ENCODE results near the gene CLEC2A.

CLEC2A gene

GRCh38 chr12:9933958-9934357 lies 1.8 kb upstream of the CLEC2A start:
- no peak for DNase-seq

DNA sequence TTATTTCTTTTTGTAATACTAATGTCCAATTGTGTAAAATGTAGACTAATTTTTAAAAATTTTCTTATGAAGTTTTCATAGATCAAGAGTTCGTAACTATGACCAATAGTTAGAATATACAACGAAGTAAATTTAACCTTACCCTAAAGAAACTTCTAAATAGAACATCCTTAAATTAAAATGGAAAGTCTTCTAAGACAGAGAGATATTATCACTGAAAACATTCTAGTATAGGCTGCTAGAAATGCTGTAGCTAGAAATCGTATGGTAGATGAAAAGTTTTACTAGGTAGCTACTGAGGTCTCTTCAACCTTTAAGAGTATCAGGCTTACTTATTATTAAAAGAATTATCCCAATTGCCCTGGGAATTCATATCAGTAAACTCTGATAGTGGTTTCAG lies 925 bp downstream of the CLEC2A start:
- DNase-seq = no peak

DNA sequence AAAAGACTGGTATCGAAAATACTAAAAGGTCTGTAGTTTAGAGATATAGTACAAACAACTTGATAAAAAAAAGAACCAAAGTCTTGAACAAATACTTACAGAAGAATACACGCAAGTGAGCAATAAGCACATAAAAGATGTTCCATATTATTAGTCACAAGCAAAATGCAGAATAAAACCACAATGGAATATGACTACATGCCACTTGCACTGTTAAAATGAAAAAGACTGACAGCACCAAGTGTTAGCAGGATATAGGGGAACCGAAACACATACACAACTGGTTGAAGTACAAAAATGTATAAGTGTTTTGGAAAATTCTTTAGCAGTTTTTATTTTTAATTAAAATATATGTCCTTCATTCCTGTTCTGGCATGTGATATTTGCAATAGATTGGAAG lies 3.6 kb downstream of the CLEC2A start:
- DNase-seq = no peak

GRCh38 chr12:9926876-9927275 lies 5.3 kb downstream of the CLEC2A start:
- no peak for DNase-seq

- peak; percentile 21 to 22 for DNase-seq
These were observed 6.3 kb downstream of the CLEC2A start for GRCh38 chr12:9925705-9926393.

GRCh38 chr12:9922429-9922828 lies 9.7 kb downstream of the CLEC2A start:
- no peak for DNase-seq

- no peak for DNase-seq
These were observed 11.7 kb downstream of the CLEC2A start for GRCh38 chr12:9920451-9920850.

DNA sequence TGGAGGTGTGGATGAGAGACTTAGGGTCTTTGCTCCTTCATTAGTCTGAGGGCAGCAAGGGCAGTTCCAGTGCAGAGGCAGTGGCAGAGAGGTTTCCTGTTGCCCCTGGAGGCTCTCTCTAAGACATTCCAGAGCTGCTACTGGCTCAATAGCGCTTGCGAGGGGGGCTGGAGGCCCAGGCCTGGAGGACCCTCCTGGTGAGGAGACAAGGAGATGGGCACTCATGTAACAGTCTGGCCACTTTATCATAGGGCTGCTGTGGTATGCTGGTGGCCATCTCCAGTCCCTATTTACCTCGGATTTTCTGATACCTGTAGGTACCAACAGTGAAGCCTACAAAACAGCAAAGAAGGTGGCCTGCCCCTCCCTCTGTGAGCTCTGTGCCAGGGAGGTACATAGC lies 12.7 kb downstream of the CLEC2A start:
- DNase-seq = no peak

- DNase-seq = no peak
These were observed 20.5 kb downstream of the CLEC2A start for GRCh38 chr12:9911708-9912107.

- no peak for DNase-seq
These were observed 21.3 kb downstream of the CLEC2A start for GRCh38 chr12:9910716-9911421.

DNA sequence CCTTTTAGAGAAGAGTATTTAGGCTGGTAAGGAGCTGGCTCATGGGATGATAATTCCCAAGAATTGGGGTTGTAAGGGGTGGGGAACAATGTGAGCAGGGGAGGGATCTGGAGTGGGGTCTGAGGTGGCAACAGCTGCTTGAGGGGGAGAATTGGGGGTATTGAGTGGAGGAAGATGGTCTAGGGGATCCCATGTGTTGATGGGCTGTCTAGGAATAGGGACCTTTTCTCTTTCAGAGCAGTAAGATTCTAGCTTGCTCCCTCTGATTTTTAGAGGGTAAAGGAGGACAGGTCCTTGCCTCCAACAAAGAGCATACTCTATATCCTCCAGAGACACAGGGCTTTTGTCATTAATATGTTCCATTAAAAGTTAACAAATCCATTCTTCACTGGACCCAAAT lies 22.4 kb downstream of the CLEC2A start:
- no peak for DNase-seq

DNA sequence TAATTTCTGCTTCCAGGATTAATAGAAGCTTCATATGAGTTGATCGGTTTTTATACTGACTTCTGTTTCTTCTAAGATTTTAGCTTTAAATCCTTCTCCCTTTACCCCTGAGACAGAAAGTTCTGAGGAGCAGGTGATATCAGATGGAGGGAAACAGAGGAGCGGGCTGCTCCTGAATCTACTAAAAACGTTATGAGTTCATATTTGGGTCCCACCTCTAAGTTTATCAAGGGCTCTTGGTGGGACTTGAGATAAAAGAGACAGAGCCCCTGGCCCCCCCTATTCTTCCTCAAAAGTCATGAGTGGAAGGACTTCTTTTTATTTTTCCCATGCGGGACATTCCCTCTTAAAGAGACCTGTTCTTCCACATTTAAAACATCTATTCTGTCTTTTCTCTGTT lies 23.8 kb downstream of the CLEC2A start:
- DNase-seq = no peak

DNA sequence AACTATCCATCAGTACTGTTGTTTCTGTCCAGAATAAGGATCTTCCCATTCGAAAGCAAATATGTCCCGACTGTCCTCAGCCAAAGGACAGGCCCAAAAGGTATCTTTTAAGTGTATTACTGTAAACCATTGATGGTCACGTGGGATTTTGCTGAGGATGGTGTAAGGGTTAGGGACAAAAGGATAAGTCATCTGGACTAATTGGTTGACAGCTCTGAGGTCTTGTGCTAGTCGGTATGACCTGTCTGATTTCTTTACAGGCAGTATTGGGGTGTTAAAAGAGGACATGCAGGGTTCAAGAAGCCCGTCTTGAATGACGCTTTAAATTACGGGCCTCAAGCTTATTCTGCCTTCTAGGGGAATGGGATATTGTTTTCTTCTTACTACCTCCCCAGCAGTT lies 24.4 kb downstream of the CLEC2A start:
- DNase-seq = no peak

- peak; percentile 41 to 43 for DNase-seq
These were observed 25.3 kb downstream of the CLEC2A start for GRCh38 chr12:9906873-9907272.

- no peak for DNase-seq
These were observed 29.5 kb downstream of the CLEC2A start for GRCh38 chr12:9902539-9903228.

DNA sequence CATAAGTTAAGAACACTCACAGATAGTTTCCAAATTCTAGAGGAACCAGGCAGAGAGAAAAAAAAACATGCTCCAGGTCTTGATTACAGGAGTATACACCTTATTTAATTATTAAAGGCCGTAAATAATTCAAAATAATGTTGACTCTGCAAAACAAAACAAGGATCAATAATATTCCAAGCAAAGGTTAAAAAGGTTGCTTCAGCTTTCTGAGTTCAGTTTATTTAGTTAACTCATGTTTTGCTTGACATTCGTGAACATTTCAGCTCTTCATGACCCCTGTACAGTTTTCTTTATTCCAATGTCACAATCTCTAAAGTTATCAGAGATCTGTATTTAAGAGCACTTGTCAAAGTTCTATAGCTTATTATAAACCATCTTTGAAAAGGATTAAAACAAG lies 31.2 kb downstream of the CLEC2A start:
- DNase-seq = no peak

GRCh38 chr12:9899209-9899608 lies 33.0 kb downstream of the CLEC2A start:
- DNase-seq = no peak

DNA sequence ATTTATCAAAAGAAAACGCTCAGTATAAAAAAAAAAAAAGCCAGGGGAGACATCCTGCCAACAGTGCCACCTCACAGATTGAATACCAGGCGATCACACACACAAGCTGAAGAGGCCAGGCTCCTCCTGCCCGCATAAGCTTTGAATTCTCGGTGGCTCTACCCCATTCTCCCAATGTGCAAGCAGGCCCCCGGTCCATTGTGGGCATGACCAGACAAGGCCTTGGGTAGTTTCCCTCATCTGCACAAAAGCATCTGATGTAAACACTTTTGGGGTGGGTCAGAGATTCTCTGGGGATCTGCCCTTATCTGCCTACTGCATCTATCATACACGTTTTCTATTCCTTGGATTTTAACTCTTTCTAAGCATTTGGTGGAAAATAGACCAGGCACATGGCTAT lies 34.6 kb downstream of the CLEC2A start:
- DNase-seq = no peak

- DNase-seq = no peak
These were observed 36.8 kb downstream of the CLEC2A start for GRCh38 chr12:9895215-9895971.

- no peak for DNase-seq
These were observed 43.4 kb downstream of the CLEC2A start for GRCh38 chr12:9888665-9889273.

DNA sequence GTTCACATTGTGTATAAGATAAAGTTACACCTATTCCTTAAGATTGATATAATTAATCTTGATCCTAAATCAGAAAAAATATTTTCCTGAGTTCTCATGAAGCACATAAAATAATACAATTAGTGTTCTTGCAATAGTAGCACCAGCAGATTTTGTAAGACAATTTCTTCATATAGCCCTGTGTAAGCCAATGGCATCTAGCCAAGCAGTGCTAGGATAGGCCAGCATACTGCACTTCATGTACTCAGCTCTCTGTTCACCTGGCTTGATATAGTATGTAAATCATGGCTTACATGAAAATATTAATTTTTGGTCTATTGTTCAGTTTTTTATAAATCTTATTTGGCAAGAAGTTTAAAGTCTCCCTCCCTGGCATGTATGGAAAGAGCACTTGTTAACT lies 49.0 kb downstream of the CLEC2A start:
- no peak for DNase-seq

DNA sequence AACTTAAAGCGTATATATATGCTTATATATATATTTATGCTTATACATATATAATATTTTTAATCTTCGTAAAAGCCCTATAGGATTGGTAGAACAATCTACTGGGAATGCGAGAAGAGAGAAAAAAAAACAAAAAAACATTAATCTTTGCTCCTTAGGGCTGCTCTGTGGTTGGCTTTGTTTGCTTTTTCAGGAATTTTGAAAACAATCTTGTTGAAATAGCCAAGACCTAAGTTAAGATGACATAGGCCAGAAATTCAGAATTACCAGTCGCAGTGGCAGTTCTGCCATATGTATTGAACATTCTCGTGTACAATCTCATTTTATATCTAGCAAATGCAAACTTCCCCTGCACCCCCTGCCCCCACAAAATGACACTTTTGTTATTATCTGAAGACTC lies 50.2 kb downstream of the CLEC2A start:
- DNase-seq = no peak

DNA sequence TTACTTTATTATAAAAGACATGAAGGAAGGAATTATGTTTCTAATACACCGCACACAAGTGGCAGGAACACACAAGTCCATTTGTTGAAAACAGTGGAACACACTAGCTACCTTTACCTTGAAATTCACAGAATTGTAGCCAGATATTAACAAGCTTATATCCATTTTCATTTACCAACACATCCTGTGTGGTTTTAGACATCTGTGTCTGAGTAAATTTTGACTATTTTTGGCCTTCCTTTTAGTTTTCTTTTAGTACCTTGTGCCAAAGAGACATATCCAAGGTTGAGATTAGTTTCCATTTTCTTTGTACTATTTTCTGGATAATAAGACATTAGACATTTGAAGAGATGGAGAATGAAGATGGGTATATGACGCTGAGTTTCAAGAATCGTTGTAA lies 50.9 kb downstream of the CLEC2A start, which contains the start of gene KLRF2:
Gene KLRF2 (plus strand): TSS at position 244 of the 400 bp plus-strand sequence. CDS start 107 bp downstream, at position 351.
- DNase-seq = no peak
